ENCODE measurements around the gene PDE4B. TPM values are rescaled to one million over a fixed set of nuclear protein-coding genes. Genes with fewer than 3 reads are reported as not detected.

The PDE4B gene
- polyA plus RNA-seq, 1 donor from 2014 or later, result 135 TPM

GRCh38 chr1:65942476-65942875, 149.8 kb downstream of the PDE4B start:
- no peak overlapping the region for H3K9ac ChIP-seq (ENCODE audit: low read length)
- no peaks in the 10 kb centered on the region for H3K9me2 ChIP-seq (ENCODE audit: insufficient read depth, low read length)
- H3K36me3 ChIP-seq (ENCODE audit: insufficient read depth, low read length), result no peaks in the 10 kb centered on the region
- H3K27me3 ChIP-seq (ENCODE audit: insufficient read depth, low read depth, low read length), result no peaks in the 10 kb centered on the region
- TF ChIP-seq TAF1 (IDR thresholded peaks at IDR 0.05; ENCODE audit: low read depth), result no peak
- TF ChIP-seq EZH2 (IDR thresholded peaks at IDR 0.05; ENCODE audit: borderline replicate concordance, insufficient read depth, low read length, poor library complexity, severe bottlenecking), result no peak
- no peak for TF ChIP-seq RAD21 (conservative IDR thresholded peaks at IDR 0.05)
- TF ChIP-seq EP300 (conservative IDR thresholded peaks at IDR 0.05; ENCODE audit: poor library complexity, severe bottlenecking), result no peak
- TF ChIP-seq CTCF (IDR thresholded peaks at IDR 0.05; ENCODE audit: poor library complexity, severe bottlenecking), result no peak
- TF ChIP-seq REST (IDR thresholded peaks at IDR 0.05; ENCODE audit: borderline replicate concordance), result no peak
- no peak for TF ChIP-seq POLR2AphosphoS5 (IDR thresholded peaks at IDR 0.05)
- no peak for TF ChIP-seq SMC3 (conservative IDR thresholded peaks at IDR 0.05; ENCODE audit: poor library complexity)
- TF ChIP-seq MXI1 (conservative IDR thresholded peaks at IDR 0.05; ENCODE audit: poor library complexity, severe bottlenecking), result no peak
- no peaks in the 10 kb centered on the region for H3K79me2 ChIP-seq (replicated peaks; ENCODE audit: insufficient read depth, low read length)
- H3F3A ChIP-seq (ENCODE audit: insufficient read depth, low read length, poor library complexity, severe bottlenecking), result no peaks in the 10 kb centered on the region
- no peak overlapping the region for H3K27ac ChIP-seq (ENCODE audit: low read length)
- H3K9me3 ChIP-seq (ENCODE audit: low read length), result no peaks in the 10 kb centered on the region
- no peak overlapping the region for H2AFZ ChIP-seq (ENCODE audit: low read depth, low read length)
- no peak overlapping the region for H3K4me3 ChIP-seq (ENCODE audit: low read length)
- H3K4me2 ChIP-seq (ENCODE audit: low read length), result no peak overlapping the region
- H4K20me1 ChIP-seq (ENCODE audit: insufficient read depth), result no peaks in the 10 kb centered on the region

- Histone ChIP-seq H3K9ac (ENCODE audit: low read length) (no peak overlapping the region), H3K27me3 (ENCODE audit: insufficient read depth, low read depth, low read length) (no peaks in the 10 kb centered on the region), H3K9me3 (ENCODE audit: low read length) (no peaks in the 10 kb centered on the region), H3K4me3 (ENCODE audit: low read length) (no peak overlapping the region), H3K36me3 (ENCODE audit: insufficient read depth, low read length) (no peaks in the 10 kb centered on the region), H2AFZ (ENCODE audit: low read depth, low read length) (no peak overlapping the region), H4K20me1 (ENCODE audit: insufficient read depth) (no peaks in the 10 kb centered on the region), H3K79me2 (replicated peaks; ENCODE audit: insufficient read depth, low read length) (no peaks in the 10 kb centered on the region), H3K9me2 (ENCODE audit: insufficient read depth, low read length) (no peaks in the 10 kb centered on the region), H3F3A (ENCODE audit: insufficient read depth, low read length, poor library complexity, severe bottlenecking) (no peaks in the 10 kb centered on the region), H3K27ac (ENCODE audit: low read length) (no peak overlapping the region), H3K4me2 (ENCODE audit: low read length) (no peak overlapping the region)
- TF ChIP-seq POLR2AphosphoS5 (IDR thresholded peaks at IDR 0.05), result no peak
- no peak for TF ChIP-seq REST (IDR thresholded peaks at IDR 0.05; ENCODE audit: borderline replicate concordance)
- no peak for TF ChIP-seq CTCF (IDR thresholded peaks at IDR 0.05; ENCODE audit: poor library complexity, severe bottlenecking)
- TF ChIP-seq SMC3 (conservative IDR thresholded peaks at IDR 0.05; ENCODE audit: poor library complexity), result no peak
- no peak for TF ChIP-seq RAD21 (conservative IDR thresholded peaks at IDR 0.05)
Observed at GRCh38 chr1:65946376-65946775, 153.7 kb downstream of the PDE4B start.

All from neural cell (in vitro differentiated cells).